ENCODE measurements around the gene P3H3.
"Not testable (repeated sequence)": the region's sequence is repeated elsewhere in the genome, so short reads cannot be mapped to it uniquely, and the experiment has no call there.

DNA sequence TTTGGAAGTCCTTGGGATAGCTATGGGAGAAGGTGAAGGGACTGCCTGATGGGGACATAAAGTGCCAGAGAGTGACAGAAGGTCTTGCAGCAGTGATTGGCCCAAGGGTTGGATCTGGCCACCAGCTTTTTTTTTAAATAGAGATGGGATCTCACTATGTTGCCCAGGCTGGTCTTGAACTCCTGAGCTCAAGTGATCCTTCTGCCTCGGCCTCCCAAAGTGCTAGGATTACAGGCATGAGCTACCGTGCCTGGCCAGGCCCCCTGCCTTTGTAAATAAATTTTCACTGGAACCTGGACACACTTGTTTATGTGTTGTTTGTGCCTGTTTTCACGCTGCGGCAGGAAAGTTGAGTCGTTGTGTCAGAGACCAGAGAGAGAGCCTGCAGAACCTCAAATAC is 37.1 kb downstream of the P3H3 start:
- TF ChIP-seq CTCF, POLR2A (IDR thresholded peaks at IDR 0.05): not testable (repeated sequence)

Data from esophagus squamous epithelium (tissue), 4 donors.